ENCODE data around the gene SPTLC2.

DNA sequence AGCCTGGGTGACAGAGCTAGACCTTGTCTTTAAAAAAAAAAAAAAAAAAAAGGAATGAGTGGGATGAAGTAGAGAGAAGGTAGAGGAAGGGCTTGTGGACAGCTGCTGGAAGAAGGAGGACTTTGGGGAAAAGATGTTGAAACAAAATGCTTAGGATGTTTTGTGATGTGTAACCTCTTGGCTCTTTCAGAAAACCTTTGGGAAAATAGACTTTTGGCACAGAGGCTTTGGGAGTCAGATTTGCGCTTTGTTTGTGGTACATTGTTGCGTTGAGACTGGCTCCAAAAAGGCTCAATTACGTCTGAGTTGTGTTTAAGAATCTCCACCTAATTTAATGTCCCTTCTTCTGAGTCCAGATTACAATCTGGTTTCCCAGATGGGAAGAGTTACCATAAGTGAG lies 32.9 kb upstream of the SPTLC2 start:
- TF ChIP-seq, protein P1, sequence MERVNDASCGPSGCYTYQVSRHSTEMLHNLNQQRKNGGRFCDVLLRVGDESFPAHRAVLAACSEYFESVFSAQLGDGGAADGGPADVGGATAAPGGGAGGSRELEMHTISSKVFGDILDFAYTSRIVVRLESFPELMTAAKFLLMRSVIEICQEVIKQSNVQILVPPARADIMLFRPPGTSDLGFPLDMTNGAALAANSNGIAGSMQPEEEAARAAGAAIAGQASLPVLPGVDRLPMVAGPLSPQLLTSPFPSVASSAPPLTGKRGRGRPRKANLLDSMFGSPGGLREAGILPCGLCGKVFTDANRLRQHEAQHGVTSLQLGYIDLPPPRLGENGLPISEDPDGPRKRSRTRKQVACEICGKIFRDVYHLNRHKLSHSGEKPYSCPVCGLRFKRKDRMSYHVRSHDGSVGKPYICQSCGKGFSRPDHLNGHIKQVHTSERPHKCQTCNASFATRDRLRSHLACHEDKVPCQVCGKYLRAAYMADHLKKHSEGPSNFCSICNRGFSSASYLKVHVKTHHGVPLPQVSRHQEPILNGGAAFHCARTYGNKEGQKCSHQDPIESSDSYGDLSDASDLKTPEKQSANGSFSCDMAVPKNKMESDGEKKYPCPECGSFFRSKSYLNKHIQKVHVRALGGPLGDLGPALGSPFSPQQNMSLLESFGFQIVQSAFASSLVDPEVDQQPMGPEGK (CRISPR knock-in tag; IDR thresholded peaks at IDR 0.05; ENCODE audit: borderline replicate concordance) = no peak
- TF ChIP-seq, protein P2, sequence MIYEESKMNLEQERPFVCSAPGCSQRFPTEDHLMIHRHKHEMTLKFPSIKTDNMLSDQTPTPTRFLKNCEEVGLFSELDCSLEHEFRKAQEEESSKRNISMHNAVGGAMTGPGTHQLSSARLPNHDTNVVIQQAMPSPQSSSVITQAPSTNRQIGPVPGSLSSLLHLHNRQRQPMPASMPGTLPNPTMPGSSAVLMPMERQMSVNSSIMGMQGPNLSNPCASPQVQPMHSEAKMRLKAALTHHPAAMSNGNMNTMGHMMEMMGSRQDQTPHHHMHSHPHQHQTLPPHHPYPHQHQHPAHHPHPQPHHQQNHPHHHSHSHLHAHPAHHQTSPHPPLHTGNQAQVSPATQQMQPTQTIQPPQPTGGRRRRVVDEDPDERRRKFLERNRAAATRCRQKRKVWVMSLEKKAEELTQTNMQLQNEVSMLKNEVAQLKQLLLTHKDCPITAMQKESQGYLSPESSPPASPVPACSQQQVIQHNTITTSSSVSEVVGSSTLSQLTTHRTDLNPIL (CRISPR knock-in tag; IDR thresholded peaks at IDR 0.05; ENCODE audit: low read depth) = no peak
- TF ChIP-seq RARB (CRISPR knock-in tag; IDR thresholded peaks at IDR 0.05) = no peak
